ENCODE measurements around the gene RHPN2. TPM values are rescaled to one million over a fixed set of nuclear protein-coding genes. Genes with fewer than 3 reads are reported as not detected.
"Not testable (repeated sequence)": the region's sequence is repeated elsewhere in the genome, so short reads cannot be mapped to it uniquely, and the experiment has no call there.

The RHPN2 gene
- total RNA-seq, 1 donor from 2014 or later = 33.9 TPM

- H3K9me3 Mint-ChIP-seq (ENCODE audit: low read depth) = no peaks in the 10 kb centered on the region
- peak within 1 kb of the TSS; percentile 100 for H3K4me3 Mint-ChIP-seq (ENCODE audit: low read depth)
- no peak for TF ChIP-seq CTCF (IDR thresholded peaks at IDR 0.05; ENCODE audit: unreplicated experiment)
- H3K4me1 Mint-ChIP-seq (ENCODE audit: low read depth) = peaks cover 8% of the 10 kb centered on the region
- H3K36me3 Mint-ChIP-seq (ENCODE audit: insufficient read depth) = peaks cover 7% of the 10 kb centered on the region
- peak; percentile 97 for DNase-seq (ENCODE audit: low spot score, unreplicated experiment)
- H3K27ac Mint-ChIP-seq = peak within 1 kb of the TSS; percentile 97
- H3K27me3 Mint-ChIP-seq = no peaks in the 10 kb centered on the region
Measured at GRCh38 chr19:32971715-32972540, 92.8 kb downstream of the RHPN2 start, which contains the start of the genes CEP89 and FAAP24. CEP89 (minus strand) TSS chr19:32971958; CDS start chr19:32971874, 84 bp downstream. FAAP24 (plus strand) TSS chr19:32972242; CDS start chr19:32973197, 955 bp downstream.

GRCh38 chr19:32971012-32971595 is 93.6 kb downstream of the RHPN2 start:
- peaks cover 8% of the 10 kb centered on the region for H3K4me1 Mint-ChIP-seq (ENCODE audit: low read depth)
- no peaks in the 10 kb centered on the region for H3K9me3 Mint-ChIP-seq (ENCODE audit: low read depth)
- no peak for DNase-seq (ENCODE audit: low spot score, unreplicated experiment)
- peak overlapping the region; percentile 100 for H3K4me3 Mint-ChIP-seq (ENCODE audit: low read depth)
- no peaks in the 10 kb centered on the region for H3K27me3 Mint-ChIP-seq
- H3K27ac Mint-ChIP-seq = peak overlapping the region; percentile 97
- H3K36me3 Mint-ChIP-seq (ENCODE audit: insufficient read depth) = peaks cover 7% of the 10 kb centered on the region
- no peak for TF ChIP-seq CTCF (IDR thresholded peaks at IDR 0.05; ENCODE audit: unreplicated experiment)

- DNase-seq (ENCODE audit: low spot score, unreplicated experiment) = no peak
- no peak for TF ChIP-seq CTCF (IDR thresholded peaks at IDR 0.05; ENCODE audit: unreplicated experiment)
- peaks cover 7% of the 10 kb centered on the region for H3K36me3 Mint-ChIP-seq (ENCODE audit: insufficient read depth)
- H3K27ac Mint-ChIP-seq = no peak overlapping the region
- no peaks in the 10 kb centered on the region for H3K9me3 Mint-ChIP-seq (ENCODE audit: low read depth)
- no peaks in the 10 kb centered on the region for H3K27me3 Mint-ChIP-seq
- H3K4me1 Mint-ChIP-seq (ENCODE audit: low read depth) = peaks cover 8% of the 10 kb centered on the region
- H3K4me3 Mint-ChIP-seq (ENCODE audit: low read depth) = no peak overlapping the region
Measured at GRCh38 chr19:32969549-32969948, 95.1 kb downstream of the RHPN2 start.

- Mint-ChIP-seq H3K4me3 (ENCODE audit: low read depth) (no peak overlapping the region), H3K4me1 (ENCODE audit: low read depth) (peaks cover 7% of the 10 kb centered on the region), H3K36me3 (ENCODE audit: insufficient read depth) (peaks cover 18% of the 10 kb centered on the region), H3K27me3 (no peaks in the 10 kb centered on the region), H3K9me3 (ENCODE audit: low read depth) (no peaks in the 10 kb centered on the region), H3K27ac (no peak overlapping the region)
- DNase-seq (ENCODE audit: low spot score, unreplicated experiment) = no peak
- no peak for TF ChIP-seq CTCF (IDR thresholded peaks at IDR 0.05; ENCODE audit: unreplicated experiment)
Measured at GRCh38 chr19:32966750-32967149, 97.9 kb downstream of the RHPN2 start.

- Mint-ChIP-seq H3K9me3 (ENCODE audit: low read depth) (no peaks in the 10 kb centered on the region), H3K27me3 (no peaks in the 10 kb centered on the region), H3K4me3 (ENCODE audit: low read depth) (no peak overlapping the region), H3K36me3 (ENCODE audit: insufficient read depth) (peaks cover 35% of the 10 kb centered on the region), H3K4me1 (ENCODE audit: low read depth) (no peaks in the 10 kb centered on the region), H3K27ac (no peak overlapping the region)
- TF ChIP-seq CTCF (IDR thresholded peaks at IDR 0.05; ENCODE audit: unreplicated experiment) = no peak
- DNase-seq (ENCODE audit: low spot score, unreplicated experiment) = no peak
Measured at GRCh38 chr19:32945260-32945659, 119.4 kb downstream of the RHPN2 start.

- not testable (repeated sequence) for H3K27ac Mint-ChIP-seq; H3K27me3 Mint-ChIP-seq; H3K9me3 Mint-ChIP-seq (ENCODE audit: low read depth); DNase-seq (ENCODE audit: low spot score, unreplicated experiment); H3K4me1 Mint-ChIP-seq (ENCODE audit: low read depth); H3K4me3 Mint-ChIP-seq (ENCODE audit: low read depth)
- H3K36me3 Mint-ChIP-seq (ENCODE audit: insufficient read depth) = peaks cover 26% of the 10 kb centered on the region
Measured at GRCh38 chr19:32941273-32941672, 123.4 kb downstream of the RHPN2 start.
